ENCODE measurements around the gene ABHD6. TPM values are rescaled to one million over a fixed set of nuclear protein-coding genes. Genes with fewer than 3 reads are reported as not detected.

Gene ABHD6
- total RNA-seq, 1 donor from 2014 or later = 3.0 TPM

- Mint-ChIP-seq H3K4me3 (ENCODE audit: unreplicated experiment) (no peak overlapping the region), H3K36me3 (ENCODE audit: low read depth, unreplicated experiment) (peaks cover 7% of the 10 kb centered on the region), H3K9me3 (ENCODE audit: unreplicated experiment) (no peaks in the 10 kb centered on the region), H3K27me3 (ENCODE audit: unreplicated experiment) (peaks cover 3% of the 10 kb centered on the region), H3K4me1 (ENCODE audit: unreplicated experiment) (peaks cover 20% of the 10 kb centered on the region), H3K27ac (ENCODE audit: unreplicated experiment) (no peak overlapping the region)
- no peak for DNase-seq (ENCODE audit: low spot score)
- TF ChIP-seq CTCF (IDR thresholded peaks at IDR 0.05; ENCODE audit: unreplicated experiment) = no peak
These were observed 29.6 kb upstream of the ABHD6 start for GRCh38 chr3:58207954-58208353.

GRCh38 chr3:58209933-58210332, 27.7 kb upstream of the ABHD6 start:
- no peak for DNase-seq (ENCODE audit: low spot score)
- Mint-ChIP-seq H3K4me3 (ENCODE audit: unreplicated experiment) (no peak overlapping the region), H3K4me1 (ENCODE audit: unreplicated experiment) (peaks cover 9% of the 10 kb centered on the region), H3K27me3 (ENCODE audit: unreplicated experiment) (peaks cover 2% of the 10 kb centered on the region), H3K9me3 (ENCODE audit: unreplicated experiment) (no peaks in the 10 kb centered on the region), H3K27ac (ENCODE audit: unreplicated experiment) (no peak overlapping the region), H3K36me3 (ENCODE audit: low read depth, unreplicated experiment) (peaks cover 4% of the 10 kb centered on the region)
- no peak for TF ChIP-seq CTCF (IDR thresholded peaks at IDR 0.05; ENCODE audit: unreplicated experiment)

- TF ChIP-seq CTCF (IDR thresholded peaks at IDR 0.05; ENCODE audit: unreplicated experiment) = no peak
- DNase-seq (ENCODE audit: low spot score) = no peak
- H3K4me3 Mint-ChIP-seq (ENCODE audit: unreplicated experiment) = no peak within 1 kb of the TSS
- H3K4me1 Mint-ChIP-seq (ENCODE audit: unreplicated experiment) = peaks cover 5% of the 10 kb centered on the region
- no peaks in the 10 kb centered on the region for H3K9me3 Mint-ChIP-seq (ENCODE audit: unreplicated experiment)
- H3K27ac Mint-ChIP-seq (ENCODE audit: unreplicated experiment) = no peak within 1 kb of the TSS
- peaks cover 2% of the 10 kb centered on the region for H3K27me3 Mint-ChIP-seq (ENCODE audit: unreplicated experiment)
- no peaks in the 10 kb centered on the region for H3K36me3 Mint-ChIP-seq (ENCODE audit: low read depth, unreplicated experiment)
These were observed 26.7 kb upstream of the ABHD6 start, which contains the start of gene DNASE1L3 for GRCh38 chr3:58210761-58211460. Gene DNASE1L3, minus strand, starts transcription at chr3:58210972. Its CDS starts 66 bp downstream, at chr3:58210906.

- no peak for DNase-seq (ENCODE audit: low spot score)
- no peak overlapping the region for H3K4me3 Mint-ChIP-seq (ENCODE audit: unreplicated experiment)
These were observed 22.9 kb upstream of the ABHD6 start for GRCh38 chr3:58214484-58215316.

More at GRCh38 chr3:58214484-58215316, 22.9 kb upstream of the ABHD6 start:
- H3K9me3 Mint-ChIP-seq (ENCODE audit: unreplicated experiment) = no peaks in the 10 kb centered on the region
- TF ChIP-seq CTCF (IDR thresholded peaks at IDR 0.05; ENCODE audit: unreplicated experiment) = no peak
- H3K36me3 Mint-ChIP-seq (ENCODE audit: low read depth, unreplicated experiment) = no peaks in the 10 kb centered on the region
- H3K27ac Mint-ChIP-seq (ENCODE audit: unreplicated experiment) = no peak overlapping the region
- H3K4me1 Mint-ChIP-seq (ENCODE audit: unreplicated experiment) = peaks cover 7% of the 10 kb centered on the region
- H3K27me3 Mint-ChIP-seq (ENCODE audit: unreplicated experiment) = peaks cover 4% of the 10 kb centered on the region
